HG03565 (cell line): ENCODE data around the gene PAM.
A peak's percentile ranks its signal among the peaks of the same experiment; 100 is the strongest.

Source experiments
- ATAC-seq: cut with Tn5 transposase; IDR thresholded peaks from one replicate; pipeline ENCODE4 v1.9.1; 2021; ENCODE audit warnings: mild to moderate bottlenecking, moderate library complexity; ENCODE audit not compliant: unreplicated experiment

PAM gene

DNA sequence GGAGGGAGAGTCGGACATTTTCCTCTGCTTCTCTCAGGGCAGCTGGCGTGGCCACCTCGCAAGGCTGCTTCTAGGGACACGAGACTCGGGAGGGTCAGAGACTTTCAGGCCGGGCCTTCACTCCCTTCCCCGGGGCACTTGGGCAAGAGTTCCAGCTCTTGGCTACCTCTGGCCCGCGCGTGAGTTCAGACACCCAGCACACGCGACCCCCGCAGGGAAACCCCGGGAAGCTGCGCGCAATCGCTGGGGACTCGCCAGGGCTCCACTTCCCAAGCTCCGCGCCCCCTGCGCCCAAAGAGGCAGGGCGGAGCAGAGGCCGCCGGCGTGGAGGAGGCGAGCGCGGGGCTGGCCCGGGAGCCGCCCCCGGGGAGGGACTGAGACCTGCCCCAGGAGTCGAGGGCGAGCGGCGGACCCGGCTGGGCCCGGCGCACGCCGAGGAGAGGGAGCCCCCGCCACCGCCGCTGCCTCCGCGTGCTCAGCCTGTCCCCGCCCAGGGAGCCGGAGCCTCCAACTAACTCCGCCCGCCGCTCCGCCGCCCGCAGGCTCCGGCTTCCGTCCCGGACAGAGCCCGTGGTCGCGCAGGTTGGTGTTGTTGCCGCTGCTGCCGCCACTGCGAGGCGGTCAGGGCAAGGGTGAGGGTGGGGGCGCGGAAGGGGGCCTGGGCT, at the start of gene PAM:
Gene PAM, plus strand, starts transcription at position 539 of the 665 bp plus-strand sequence. CDS start 110,891 bp downstream, outside the sequence.
- ATAC-seq, result peak; percentile 78

GRCh38 chr5:102711525-102712385, 43.4 kb upstream of the PAM start:
- ATAC-seq, result no peak

DNA sequence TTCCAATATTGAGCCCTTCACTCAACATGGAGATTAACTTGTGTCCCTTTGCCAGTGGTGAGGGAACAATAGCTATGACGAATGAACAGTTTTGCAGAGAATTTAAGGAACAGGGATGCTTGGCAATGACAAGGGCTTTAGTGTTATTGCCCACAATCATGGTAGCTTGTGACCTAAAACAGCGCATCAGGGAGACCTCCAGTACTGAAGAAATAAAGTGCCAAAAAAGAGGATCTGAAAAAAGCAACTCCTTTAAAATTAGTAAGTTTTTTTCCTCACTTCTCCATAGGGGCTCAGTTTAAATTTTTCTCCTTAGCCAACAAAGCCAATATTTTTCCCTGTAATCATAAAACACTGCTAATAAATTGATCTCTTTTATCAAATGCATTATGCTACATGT, 41.8 kb upstream of the PAM start:
- no peak for ATAC-seq

DNA sequence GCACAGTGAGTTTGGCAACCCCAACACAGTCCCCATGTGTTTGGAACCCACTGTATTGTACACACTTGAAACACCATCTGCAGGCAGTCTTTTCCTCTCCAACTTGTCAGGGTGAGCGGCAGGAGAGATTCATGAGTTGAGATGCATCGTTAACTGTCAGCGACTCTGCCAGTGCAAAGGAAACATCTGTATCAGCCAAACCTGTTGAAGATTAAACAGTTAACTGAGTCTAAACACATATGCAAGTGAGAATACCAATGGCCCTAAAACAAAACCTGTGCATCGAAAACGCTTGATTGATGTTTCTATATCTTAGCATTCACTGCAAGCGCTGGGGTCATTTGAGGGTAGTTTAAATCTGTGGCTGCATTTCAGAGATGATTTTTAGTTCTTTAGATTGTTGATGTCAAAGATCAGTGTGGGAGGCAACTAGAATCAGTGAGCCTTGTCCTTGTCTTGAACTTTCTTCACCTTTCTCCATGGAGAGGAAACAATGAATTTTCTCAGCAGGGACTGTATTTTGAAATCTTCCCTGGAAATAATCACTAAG, 41.3 kb upstream of the PAM start:
- ATAC-seq, result peak; percentile 52

- no peak for ATAC-seq
Measured at GRCh38 chr5:102715082-102715807, 39.9 kb upstream of the PAM start.

DNA sequence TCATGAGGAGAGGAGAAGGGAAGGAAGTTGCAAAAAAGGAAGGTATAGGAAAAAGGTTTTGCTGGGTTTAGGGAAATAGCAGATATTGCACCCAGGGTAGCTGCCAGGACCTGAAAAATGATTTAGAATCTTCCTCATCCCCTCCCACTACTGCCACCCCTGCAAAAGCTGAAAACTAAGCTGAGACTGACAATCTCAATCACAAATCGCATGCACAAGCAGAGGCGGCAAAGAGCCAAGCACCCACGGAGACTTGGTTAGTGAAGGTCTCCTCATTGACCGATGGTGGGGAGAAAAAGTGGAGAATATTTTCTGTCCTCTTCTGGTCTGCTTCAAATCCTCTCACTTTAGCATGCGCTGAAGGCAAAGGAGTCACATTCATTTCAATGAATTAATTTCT, 39.1 kb upstream of the PAM start:
- no peak for ATAC-seq

DNA sequence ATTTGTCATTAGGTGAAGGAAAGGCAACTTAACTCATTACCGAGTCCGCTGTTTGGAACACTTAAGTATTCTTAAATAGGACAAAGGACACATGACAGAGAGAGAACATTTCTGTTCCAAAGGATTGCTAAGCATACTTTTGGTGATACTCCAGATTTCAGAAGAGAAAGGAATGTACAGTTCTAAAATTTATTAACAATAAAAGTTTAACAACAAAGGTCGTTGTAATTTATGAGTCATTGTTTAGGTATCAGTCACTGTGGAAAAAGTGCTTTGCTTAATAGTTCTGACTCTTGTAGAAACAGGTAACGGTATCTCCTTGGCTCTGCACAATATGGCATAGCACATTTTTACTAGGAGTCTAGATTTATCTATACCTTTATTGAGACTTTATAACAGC, 36.3 kb upstream of the PAM start:
- no peak for ATAC-seq

DNA sequence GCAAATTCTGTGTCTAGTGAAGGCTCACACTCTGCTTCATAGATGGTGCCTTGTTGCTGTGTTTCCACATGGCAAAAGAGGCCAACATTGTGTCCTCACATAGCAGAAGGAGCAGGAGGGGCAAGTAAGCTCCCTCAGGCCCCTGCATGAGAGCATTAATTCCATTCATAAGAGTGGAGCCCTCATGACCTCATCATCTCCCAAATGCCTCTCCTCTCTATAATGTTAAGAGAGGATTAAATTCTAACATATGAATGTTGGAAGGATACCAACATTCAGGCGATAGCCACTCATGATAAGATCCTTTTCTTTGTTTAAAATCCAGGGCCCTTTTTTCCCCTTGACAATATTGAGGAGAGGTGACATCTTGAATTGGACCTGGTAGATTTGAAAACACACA, 35.2 kb upstream of the PAM start:
- no peak for ATAC-seq

DNA sequence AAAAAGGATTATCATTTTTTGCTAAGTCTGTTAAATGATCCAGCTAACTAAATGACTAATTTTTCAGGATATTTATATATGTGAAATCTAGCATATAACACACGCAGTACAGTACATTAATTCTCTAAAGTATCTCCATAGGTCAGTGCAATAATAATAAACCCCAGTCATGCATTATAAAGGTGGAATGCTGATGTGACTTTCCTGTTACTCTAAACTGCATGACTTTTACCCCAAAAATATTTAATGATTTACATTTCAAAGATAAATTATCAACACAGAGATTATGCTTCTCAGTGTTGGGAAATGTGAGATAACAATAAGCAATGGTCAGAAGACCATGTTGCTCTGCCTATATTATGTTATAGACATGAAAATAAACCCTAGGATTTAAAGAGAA, 34.1 kb upstream of the PAM start:
- no peak for ATAC-seq

DNA sequence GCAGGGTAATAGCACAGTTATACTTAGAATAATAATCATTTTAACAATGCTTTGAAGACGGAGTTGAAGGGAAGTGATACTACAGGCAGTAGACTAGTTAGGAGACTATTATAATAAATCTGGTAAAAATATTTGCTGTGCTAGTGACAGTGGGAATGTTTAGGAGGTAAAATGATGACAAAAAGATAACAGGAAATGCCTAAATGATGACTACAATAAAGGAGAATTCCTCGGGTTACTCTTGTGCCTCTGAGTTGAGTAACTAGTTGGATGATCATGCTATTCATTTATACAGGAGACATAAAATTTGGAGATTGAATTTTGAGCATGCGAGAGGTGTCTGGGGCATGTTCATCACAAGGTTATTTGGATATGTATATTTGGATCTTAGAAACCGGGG, 32.2 kb upstream of the PAM start:
- ATAC-seq, result no peak

DNA sequence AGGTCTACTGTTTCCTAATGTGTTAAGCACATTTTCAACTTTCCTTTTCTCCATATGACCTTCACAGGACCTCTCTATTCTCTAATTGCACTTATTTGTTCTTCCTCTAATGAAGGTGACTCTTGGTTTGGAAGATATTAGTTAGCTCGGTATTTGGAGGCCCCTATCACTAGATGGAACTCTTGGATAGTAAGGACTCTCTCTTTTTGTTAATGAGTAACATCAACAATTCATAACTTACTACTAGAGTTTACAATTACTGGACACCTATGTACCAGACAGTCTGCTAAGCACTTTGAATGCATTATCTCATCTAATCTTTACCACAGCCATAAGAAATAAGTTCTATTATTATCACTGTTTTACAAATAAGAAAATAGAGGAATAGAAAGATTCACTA, 23.4 kb upstream of the PAM start:
- no peak for ATAC-seq

- ATAC-seq, result no peak
Measured at GRCh38 chr5:102733534-102733933, 21.6 kb upstream of the PAM start.

GRCh38 chr5:102737161-102737560, 17.9 kb upstream of the PAM start:
- ATAC-seq, result no peak

- ATAC-seq, result no peak
Measured at GRCh38 chr5:102737805-102738469, 17.2 kb upstream of the PAM start.

- ATAC-seq, result no peak
Measured at GRCh38 chr5:102740515-102740914, 14.6 kb upstream of the PAM start.

GRCh38 chr5:102742215-102742614, 12.9 kb upstream of the PAM start:
- no peak for ATAC-seq

GRCh38 chr5:102743900-102744299, 11.2 kb upstream of the PAM start:
- no peak for ATAC-seq

GRCh38 chr5:102747386-102748166, 7.5 kb upstream of the PAM start:
- peak; percentile 88 for ATAC-seq

GRCh38 chr5:102749416-102750030, 5.6 kb upstream of the PAM start:
- no peak for ATAC-seq
